ENCODE measurements around the gene SCN3B.

- TF ChIP-seq, protein P1, sequence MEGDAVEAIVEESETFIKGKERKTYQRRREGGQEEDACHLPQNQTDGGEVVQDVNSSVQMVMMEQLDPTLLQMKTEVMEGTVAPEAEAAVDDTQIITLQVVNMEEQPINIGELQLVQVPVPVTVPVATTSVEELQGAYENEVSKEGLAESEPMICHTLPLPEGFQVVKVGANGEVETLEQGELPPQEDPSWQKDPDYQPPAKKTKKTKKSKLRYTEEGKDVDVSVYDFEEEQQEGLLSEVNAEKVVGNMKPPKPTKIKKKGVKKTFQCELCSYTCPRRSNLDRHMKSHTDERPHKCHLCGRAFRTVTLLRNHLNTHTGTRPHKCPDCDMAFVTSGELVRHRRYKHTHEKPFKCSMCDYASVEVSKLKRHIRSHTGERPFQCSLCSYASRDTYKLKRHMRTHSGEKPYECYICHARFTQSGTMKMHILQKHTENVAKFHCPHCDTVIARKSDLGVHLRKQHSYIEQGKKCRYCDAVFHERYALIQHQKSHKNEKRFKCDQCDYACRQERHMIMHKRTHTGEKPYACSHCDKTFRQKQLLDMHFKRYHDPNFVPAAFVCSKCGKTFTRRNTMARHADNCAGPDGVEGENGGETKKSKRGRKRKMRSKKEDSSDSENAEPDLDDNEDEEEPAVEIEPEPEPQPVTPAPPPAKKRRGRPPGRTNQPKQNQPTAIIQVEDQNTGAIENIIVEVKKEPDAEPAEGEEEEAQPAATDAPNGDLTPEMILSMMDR (conservative IDR thresholded peaks at IDR 0.05; ENCODE audit: low read length) = no peak
- no peak for TF ChIP-seq EZH2phosphoT487 (IDR thresholded peaks at IDR 0.05; ENCODE audit: borderline replicate concordance, low read depth, low read length)
Measured at GRCh38 chr11:123692961-123693360, 38.5 kb upstream of the SCN3B start.

Data from OCI-LY7 (cell line).